ENCODE measurements around the gene OLR1.

OLR1 gene

DNA sequence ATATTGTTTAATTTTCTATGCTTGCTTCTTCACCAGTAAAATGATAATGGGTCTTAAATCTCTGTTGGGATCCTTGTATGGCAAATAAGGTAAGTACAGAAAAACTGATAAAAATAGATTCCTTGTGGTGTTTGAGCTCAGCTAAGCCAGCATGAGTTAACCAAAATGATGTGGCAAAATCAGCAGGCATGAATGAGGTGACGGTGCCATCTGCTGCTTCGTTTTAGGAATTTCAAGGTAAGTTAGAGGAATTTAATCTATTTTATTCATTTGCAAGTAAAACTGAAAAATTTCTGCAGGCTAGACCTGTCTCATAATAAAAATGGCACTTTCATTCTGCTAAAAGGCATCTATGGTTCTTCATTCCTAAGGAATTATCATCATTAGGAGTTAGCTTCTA, 31.9 kb downstream of the OLR1 start:
- no peak overlapping the region for H3K4me3 ChIP-seq (ENCODE audit: low read depth, low read length)
- H3K27me3 ChIP-seq (ENCODE audit: control insufficient read depth, insufficient read depth, low read length): no peaks in the 10 kb centered on the region
- no peaks in the 10 kb centered on the region for H3K4me1 ChIP-seq (ENCODE audit: control insufficient read depth, insufficient read depth, low read length)
- H3K9me3 ChIP-seq (ENCODE audit: control insufficient read depth, insufficient read depth, low read length): no peaks in the 10 kb centered on the region
- no peak overlapping the region for H3K9ac ChIP-seq (ENCODE audit: low read depth, low read length)
- H3K36me3 ChIP-seq (ENCODE audit: control insufficient read depth, insufficient read depth, low read length): no peaks in the 10 kb centered on the region

DNA sequence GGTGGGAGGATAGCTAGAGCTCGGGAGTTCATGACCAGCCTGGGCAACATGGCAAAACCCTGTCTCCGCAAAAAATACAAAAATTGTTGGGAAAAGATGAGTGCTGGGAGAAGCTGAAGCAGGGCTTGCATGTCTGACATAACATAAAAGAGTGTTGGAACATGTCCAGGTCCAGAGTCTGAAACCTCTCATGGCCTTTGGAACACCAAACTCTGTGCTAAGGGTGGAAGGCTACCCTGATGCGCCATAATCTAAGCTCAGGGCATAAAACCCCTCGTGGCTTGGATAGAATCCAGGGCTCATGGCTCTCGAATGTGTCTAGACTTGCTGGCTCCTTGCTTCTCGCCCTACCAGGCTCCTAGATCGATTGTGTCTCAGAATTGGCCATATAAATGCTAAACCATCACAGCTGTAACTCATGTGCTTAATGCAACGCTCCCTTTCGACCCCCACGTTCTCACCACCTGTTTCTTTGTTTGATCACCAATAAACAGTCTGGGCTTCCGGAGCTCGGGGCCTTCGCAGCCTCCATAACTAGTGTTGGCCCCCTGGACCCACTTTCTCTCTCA, 35.2 kb downstream of the OLR1 start:
- Histone ChIP-seq H3K4me3 (ENCODE audit: low read depth, low read length) (no peak overlapping the region), H3K4me1 (ENCODE audit: control insufficient read depth, insufficient read depth, low read length) (peaks cover 15% of the 10 kb centered on the region), H3K9me3 (ENCODE audit: control insufficient read depth, insufficient read depth, low read length) (no peaks in the 10 kb centered on the region), H3K27me3 (ENCODE audit: control insufficient read depth, insufficient read depth, low read length) (no peaks in the 10 kb centered on the region), H3K36me3 (ENCODE audit: control insufficient read depth, insufficient read depth, low read length) (no peaks in the 10 kb centered on the region), H3K9ac (ENCODE audit: low read depth, low read length) (no peak overlapping the region)

DNA sequence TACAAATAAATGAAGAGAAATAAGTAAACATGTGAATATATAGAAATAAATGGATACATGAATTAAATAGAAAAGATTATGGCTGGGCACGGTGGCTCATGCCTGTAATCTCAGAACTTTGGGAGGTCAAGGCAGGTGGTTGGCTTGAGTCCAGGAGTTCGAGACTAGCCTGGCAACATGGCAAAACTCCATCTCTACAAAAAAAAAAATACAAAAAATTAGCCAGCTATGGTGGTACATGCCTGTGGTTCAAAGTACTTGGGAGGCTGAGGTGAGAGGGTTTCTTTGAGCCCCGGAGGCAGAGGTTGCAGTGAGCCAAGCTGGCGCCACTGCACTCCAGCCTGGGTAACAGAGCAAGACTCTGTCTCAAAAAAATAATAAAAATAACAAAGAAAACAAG, 36.8 kb downstream of the OLR1 start:
- H3K27me3 ChIP-seq (ENCODE audit: control insufficient read depth, insufficient read depth, low read length): no peaks in the 10 kb centered on the region
- no peak overlapping the region for H3K9ac ChIP-seq (ENCODE audit: low read depth, low read length)
- no peak overlapping the region for H3K4me3 ChIP-seq (ENCODE audit: low read depth, low read length)
- H3K9me3 ChIP-seq (ENCODE audit: control insufficient read depth, insufficient read depth, low read length): no peaks in the 10 kb centered on the region
- H3K4me1 ChIP-seq (ENCODE audit: control insufficient read depth, insufficient read depth, low read length): peaks cover 23% of the 10 kb centered on the region
- no peaks in the 10 kb centered on the region for H3K36me3 ChIP-seq (ENCODE audit: control insufficient read depth, insufficient read depth, low read length)

DNA sequence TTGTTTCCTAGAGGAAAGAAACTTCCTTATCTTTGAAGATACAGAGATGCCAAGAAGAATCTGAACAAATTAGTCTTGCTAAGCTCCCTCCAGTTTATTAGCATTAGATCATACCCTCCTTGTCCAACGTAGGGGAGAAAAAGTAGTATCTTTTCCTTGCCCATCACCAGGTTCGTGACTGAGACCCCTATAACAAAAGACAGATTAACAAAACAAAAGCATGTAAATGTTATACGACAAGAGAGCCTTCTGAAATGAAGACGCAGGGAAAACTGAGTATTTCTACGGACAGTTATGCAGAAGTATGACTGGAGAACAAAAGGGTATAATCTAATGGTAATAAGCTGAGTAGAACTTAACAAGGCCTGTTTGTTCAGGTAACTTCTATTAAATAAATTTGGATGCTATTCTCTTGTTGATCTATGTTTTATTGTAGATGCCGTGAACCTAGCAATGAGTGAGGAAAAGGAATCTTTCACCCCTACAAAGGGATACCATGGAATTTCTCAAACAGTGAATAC, 39.0 kb downstream of the OLR1 start:
- no peaks in the 10 kb centered on the region for H3K36me3 ChIP-seq (ENCODE audit: control insufficient read depth, insufficient read depth, low read length)
- H3K4me3 ChIP-seq (ENCODE audit: low read depth, low read length): no peak overlapping the region
- no peaks in the 10 kb centered on the region for H3K27me3 ChIP-seq (ENCODE audit: control insufficient read depth, insufficient read depth, low read length)
- H3K9ac ChIP-seq (ENCODE audit: low read depth, low read length): no peak overlapping the region
- H3K9me3 ChIP-seq (ENCODE audit: control insufficient read depth, insufficient read depth, low read length): no peaks in the 10 kb centered on the region
- peaks cover 29% of the 10 kb centered on the region for H3K4me1 ChIP-seq (ENCODE audit: control insufficient read depth, insufficient read depth, low read length)

DNA sequence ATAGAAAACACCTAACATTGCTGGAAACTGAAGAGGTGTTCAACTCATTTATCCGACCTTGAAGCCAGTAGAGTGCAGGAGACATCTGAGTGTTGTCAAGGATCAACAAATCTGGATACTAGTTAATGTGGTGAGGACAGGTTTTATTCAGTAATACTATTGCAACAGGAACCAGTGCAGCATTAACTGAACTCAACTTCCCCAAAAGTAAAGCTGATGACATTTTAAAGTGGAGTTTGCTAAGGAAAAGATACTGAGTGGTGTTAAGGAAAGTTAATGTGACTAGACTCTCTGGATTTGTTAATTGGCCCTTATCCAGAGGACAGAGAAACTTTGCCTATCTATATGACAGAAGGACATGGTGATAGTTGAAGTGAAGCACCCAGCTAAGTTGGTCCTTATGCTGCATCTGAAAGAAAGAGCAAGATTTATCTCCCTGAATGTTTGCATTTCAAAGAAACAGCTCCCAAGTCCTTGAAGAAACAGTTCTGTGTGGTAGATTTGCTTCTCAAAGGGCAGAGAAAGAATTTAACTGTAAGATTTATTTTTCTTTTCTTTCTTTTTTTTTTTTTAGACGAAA, 40.7 kb downstream of the OLR1 start:
- Histone ChIP-seq H3K27me3 (ENCODE audit: control insufficient read depth, insufficient read depth, low read length) (no peaks in the 10 kb centered on the region), H3K36me3 (ENCODE audit: control insufficient read depth, insufficient read depth, low read length) (no peaks in the 10 kb centered on the region), H3K4me3 (ENCODE audit: low read depth, low read length) (no peak overlapping the region), H3K9ac (ENCODE audit: low read depth, low read length) (no peak overlapping the region), H3K9me3 (ENCODE audit: control insufficient read depth, insufficient read depth, low read length) (no peaks in the 10 kb centered on the region), H3K4me1 (ENCODE audit: control insufficient read depth, insufficient read depth, low read length) (peaks cover 29% of the 10 kb centered on the region)

DNA sequence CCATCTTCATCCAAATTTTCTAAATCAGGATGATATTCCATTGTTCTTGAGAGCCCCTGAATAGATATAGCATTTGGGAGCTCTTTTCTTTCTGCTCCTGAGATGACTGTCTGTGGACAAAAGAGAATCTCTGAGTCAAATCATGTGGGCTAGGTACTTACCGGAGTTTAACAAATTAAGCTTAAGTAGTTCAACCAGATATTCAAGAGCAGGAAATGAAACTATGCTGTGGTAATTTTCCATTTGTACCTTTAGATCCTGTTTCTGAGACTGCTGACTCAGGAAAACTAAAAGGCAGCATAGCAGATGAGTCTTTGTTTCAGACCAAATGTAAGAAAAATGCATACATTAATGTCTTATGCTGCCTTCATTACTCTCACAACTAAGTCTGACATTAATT, 41.9 kb downstream of the OLR1 start, which contains the start of gene CLEC7A:
Gene CLEC7A, minus strand, starts transcription at position 158 of the 400 bp plus-strand sequence. Its CDS starts 117 bp downstream, at position 41.
- no peak within 1 kb of the TSS for H3K4me3 ChIP-seq (ENCODE audit: low read depth, low read length)
- H3K27me3 ChIP-seq (ENCODE audit: control insufficient read depth, insufficient read depth, low read length): no peaks in the 10 kb centered on the region
- peaks cover 29% of the 10 kb centered on the region for H3K4me1 ChIP-seq (ENCODE audit: control insufficient read depth, insufficient read depth, low read length)
- H3K36me3 ChIP-seq (ENCODE audit: control insufficient read depth, insufficient read depth, low read length): no peaks in the 10 kb centered on the region
- H3K9me3 ChIP-seq (ENCODE audit: control insufficient read depth, insufficient read depth, low read length): no peaks in the 10 kb centered on the region
- H3K9ac ChIP-seq (ENCODE audit: low read depth, low read length): no peak within 1 kb of the TSS

DNA sequence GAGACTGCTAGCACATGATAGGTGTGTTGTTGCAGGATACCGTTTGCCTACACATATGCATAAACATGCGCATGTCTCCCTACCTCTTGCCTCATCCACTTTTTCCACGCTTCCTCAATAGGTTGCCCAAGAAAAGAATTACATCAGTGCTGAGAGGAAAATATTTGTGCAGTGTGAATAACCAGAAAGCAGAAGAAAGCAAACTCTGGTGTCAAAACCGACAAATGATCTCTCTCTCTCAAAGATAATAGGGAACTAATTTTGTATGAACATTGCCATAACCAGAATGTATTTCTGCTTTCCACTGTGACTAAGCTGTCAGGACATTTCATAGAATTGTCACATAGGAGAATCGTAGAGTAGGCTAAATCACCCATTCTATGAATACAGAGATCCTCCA, 43.2 kb downstream of the OLR1 start:
- Histone ChIP-seq H3K36me3 (ENCODE audit: control insufficient read depth, insufficient read depth, low read length) (no peaks in the 10 kb centered on the region), H3K9me3 (ENCODE audit: control insufficient read depth, insufficient read depth, low read length) (no peaks in the 10 kb centered on the region), H3K9ac (ENCODE audit: low read depth, low read length) (no peak overlapping the region), H3K4me3 (ENCODE audit: low read depth, low read length) (no peak overlapping the region), H3K4me1 (ENCODE audit: control insufficient read depth, insufficient read depth, low read length) (peaks cover 29% of the 10 kb centered on the region), H3K27me3 (ENCODE audit: control insufficient read depth, insufficient read depth, low read length) (no peaks in the 10 kb centered on the region)

DNA sequence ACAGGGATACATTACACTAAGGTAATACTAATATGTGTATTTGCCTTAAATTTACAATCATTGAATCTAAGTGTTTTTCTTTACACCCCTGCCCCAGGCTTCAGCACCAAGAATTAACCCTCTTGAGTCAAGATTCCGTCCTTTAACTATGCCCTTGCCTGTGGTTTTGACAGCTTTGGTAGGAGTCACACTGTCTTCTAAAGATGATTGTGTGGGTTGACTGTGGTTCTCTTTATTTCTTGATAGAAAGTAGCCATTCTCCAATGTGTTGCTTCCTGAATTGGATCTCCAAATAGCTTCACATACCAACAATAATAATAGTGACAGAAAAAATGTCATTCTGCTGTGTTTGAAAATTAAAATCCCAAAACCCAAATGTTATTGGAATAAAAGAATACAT, 45.5 kb downstream of the OLR1 start:
- no peak overlapping the region for H3K9ac ChIP-seq (ENCODE audit: low read depth, low read length)
- H3K9me3 ChIP-seq (ENCODE audit: control insufficient read depth, insufficient read depth, low read length): no peaks in the 10 kb centered on the region
- no peaks in the 10 kb centered on the region for H3K27me3 ChIP-seq (ENCODE audit: control insufficient read depth, insufficient read depth, low read length)
- H3K4me3 ChIP-seq (ENCODE audit: low read depth, low read length): no peak overlapping the region
- H3K36me3 ChIP-seq (ENCODE audit: control insufficient read depth, insufficient read depth, low read length): no peaks in the 10 kb centered on the region
- H3K4me1 ChIP-seq (ENCODE audit: control insufficient read depth, insufficient read depth, low read length): peaks cover 14% of the 10 kb centered on the region

DNA sequence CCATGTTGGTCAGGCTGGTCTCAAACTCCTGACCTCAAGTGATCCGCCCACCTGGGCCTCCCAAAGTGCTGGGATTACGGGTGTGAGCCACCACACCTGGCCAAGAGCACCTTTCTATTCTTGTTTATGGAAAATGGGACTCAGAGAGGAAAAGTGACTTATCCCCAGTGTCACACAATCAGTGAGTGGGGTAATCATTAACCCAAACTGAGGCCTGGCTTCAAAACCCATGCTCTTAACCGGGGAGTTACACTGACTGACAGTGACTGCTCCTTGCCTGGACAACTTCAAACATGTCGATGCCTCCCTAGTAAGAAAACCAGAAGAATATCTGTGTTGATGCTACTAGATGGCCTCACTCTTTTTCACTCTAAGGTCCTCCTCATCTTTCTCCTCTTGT, 49.2 kb downstream of the OLR1 start:
- Histone ChIP-seq H3K36me3 (ENCODE audit: control insufficient read depth, insufficient read depth, low read length) (no peaks in the 10 kb centered on the region), H3K9me3 (ENCODE audit: control insufficient read depth, insufficient read depth, low read length) (no peaks in the 10 kb centered on the region), H3K4me3 (ENCODE audit: low read depth, low read length) (no peak overlapping the region), H3K27me3 (ENCODE audit: control insufficient read depth, insufficient read depth, low read length) (no peaks in the 10 kb centered on the region), H3K4me1 (ENCODE audit: control insufficient read depth, insufficient read depth, low read length) (no peaks in the 10 kb centered on the region), H3K9ac (ENCODE audit: low read depth, low read length) (no peak overlapping the region)

DNA sequence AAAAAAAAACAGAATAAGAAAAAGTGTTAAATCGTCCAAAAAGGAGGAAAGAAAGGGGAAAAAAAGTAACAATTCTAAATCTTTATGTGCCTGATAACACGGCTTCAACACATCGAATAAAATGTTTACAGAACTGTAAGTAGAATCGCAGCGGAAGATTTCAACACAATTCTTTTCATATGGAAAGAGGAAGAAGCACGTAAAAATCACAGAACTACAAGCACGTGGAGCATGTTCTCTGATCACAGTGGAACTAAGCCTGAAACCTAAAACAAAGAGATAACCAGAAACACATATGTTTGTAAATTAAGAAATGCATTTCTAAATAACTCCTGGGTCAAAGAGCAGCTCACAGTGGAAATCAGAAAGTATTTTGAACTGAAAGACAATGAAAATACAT, 50.7 kb downstream of the OLR1 start:
- Histone ChIP-seq H3K9ac (ENCODE audit: low read depth, low read length) (no peak overlapping the region), H3K36me3 (ENCODE audit: control insufficient read depth, insufficient read depth, low read length) (no peaks in the 10 kb centered on the region), H3K27me3 (ENCODE audit: control insufficient read depth, insufficient read depth, low read length) (no peaks in the 10 kb centered on the region)

DNA sequence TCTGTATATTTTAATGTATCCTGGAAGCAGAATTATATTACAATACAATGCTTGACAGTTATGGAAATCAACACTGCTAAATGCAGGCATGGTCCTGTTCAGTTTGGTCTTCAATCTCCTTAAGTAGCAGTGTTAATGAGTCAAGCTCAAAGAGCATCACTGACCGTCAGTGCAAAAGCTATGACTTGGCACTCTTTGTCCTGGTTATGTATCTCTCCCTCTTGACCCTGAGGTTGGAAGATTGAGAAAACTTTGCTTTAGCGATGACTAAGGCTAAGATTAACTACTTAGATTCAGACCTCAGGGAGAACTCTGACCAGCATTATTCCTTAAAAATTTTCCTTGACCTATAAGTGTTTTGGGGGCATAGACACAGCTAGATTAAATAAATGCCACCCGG, 52.9 kb downstream of the OLR1 start:
- H3K4me1 ChIP-seq (ENCODE audit: control insufficient read depth, insufficient read depth, low read length): no peaks in the 10 kb centered on the region
- H3K4me3 ChIP-seq (ENCODE audit: low read depth, low read length): no peak overlapping the region
- H3K27me3 ChIP-seq (ENCODE audit: control insufficient read depth, insufficient read depth, low read length): no peaks in the 10 kb centered on the region
- no peak overlapping the region for H3K9ac ChIP-seq (ENCODE audit: low read depth, low read length)
- no peaks in the 10 kb centered on the region for H3K9me3 ChIP-seq (ENCODE audit: control insufficient read depth, insufficient read depth, low read length)
- H3K36me3 ChIP-seq (ENCODE audit: control insufficient read depth, insufficient read depth, low read length): no peaks in the 10 kb centered on the region

More for the DNA sequence above, 50.7 kb downstream of the OLR1 start:
- Histone ChIP-seq H3K4me1 (ENCODE audit: control insufficient read depth, insufficient read depth, low read length) (no peaks in the 10 kb centered on the region), H3K4me3 (ENCODE audit: low read depth, low read length) (no peak overlapping the region), H3K9me3 (ENCODE audit: control insufficient read depth, insufficient read depth, low read length) (no peaks in the 10 kb centered on the region)

DNA sequence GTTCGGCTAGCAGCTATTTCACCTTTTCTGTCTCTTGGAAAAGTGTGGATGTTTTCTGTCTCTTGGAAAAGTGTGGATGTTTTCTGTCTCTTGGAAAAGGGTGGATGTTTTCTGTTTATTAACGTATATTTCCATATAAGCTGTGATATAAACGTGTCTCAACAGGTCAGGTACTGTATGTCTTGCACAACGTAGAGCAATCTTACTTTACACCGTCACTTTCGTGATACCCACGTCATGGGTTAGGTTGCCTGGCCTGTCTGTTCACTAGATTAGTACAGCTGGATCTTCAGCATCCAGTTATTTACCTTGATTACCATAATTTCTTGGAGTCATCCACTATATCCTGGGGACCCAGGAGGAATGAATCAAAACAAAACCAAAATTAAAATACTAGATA, 56.0 kb downstream of the OLR1 start:
- Histone ChIP-seq H3K9me3 (ENCODE audit: control insufficient read depth, insufficient read depth, low read length) (no peaks in the 10 kb centered on the region), H3K4me1 (ENCODE audit: control insufficient read depth, insufficient read depth, low read length) (no peaks in the 10 kb centered on the region), H3K27me3 (ENCODE audit: control insufficient read depth, insufficient read depth, low read length) (no peaks in the 10 kb centered on the region), H3K4me3 (ENCODE audit: low read depth, low read length) (no peak overlapping the region), H3K9ac (ENCODE audit: low read depth, low read length) (no peak overlapping the region), H3K36me3 (ENCODE audit: control insufficient read depth, insufficient read depth, low read length) (no peaks in the 10 kb centered on the region)
